HepG2 (cell line): ENCODE results near the gene PRKCD. TPM values are rescaled to one million over a fixed set of nuclear protein-coding genes. Genes with fewer than 3 reads are reported as not detected.

Experiments
- ATAC-seq: fragments of 200-7000 bp; cut with Tn5 transposase; 3 replicates; pipeline ENCODE4 v1.9.1; 2020; ENCODE audit warnings: mild to moderate bottlenecking, moderate library complexity
- BruUV-seq: library from RNA; stranded (reverse); fragments of 400-500 nt; replicated peaks from 2 replicates; lab custom pipeline; 2021; lab: Mats Ljungman, UMichigan
- CTCF ChIA-PET: fragments of 300-600 bp; formaldehyde crosslinking; extraction: SDS; loops from one replicate; lab custom pipeline; 2021; ENCODE audit warnings: low total read pairs, inconsistent platforms, low intra/inter-chr PET ratio; lab: Yijun Ruan, JAX
- POLR2A ChIA-PET: fragments of 350-600 bp; sonication (Branson Sonifier 250); formaldehyde crosslinking; loops from one replicate; lab custom pipeline; 2020; ENCODE audit warnings: antibody characterized with exemption, inconsistent platforms; lab: Yijun Ruan, JAX
- DNase-seq: peaks from one replicate; pipeline ENCODE4 v3.0.0-alpha.2; 2015; ENCODE audit warnings: low spot score
- FAIRE-seq: peaks from 3 replicates; lab custom pipeline; 2011; peaks lifted over from hg19 to GRCh38; lab: Jason Lieb, UNC
- H2AFZ ChIP-seq: one replicate; pipeline ENCODE4 v1.6.1; 2011; ENCODE audit warnings: low read length, inconsistent platforms
- H3K27ac ChIP-seq: fragments of 300-600 bp; 3 replicates; pipeline ENCODE4 v1.8.0; 2011; ENCODE audit warnings: mixed run types, mild to moderate bottlenecking, mixed read lengths, low read length, inconsistent platforms; ENCODE audit not compliant: insufficient read depth; ENCODE audit errors: extremely low read length
- H3K27me3 ChIP-seq, 2 experiments: fragments of 200-600 bp in 1 of 2; 2 replicates in 1 of 2; 3 replicates in 1 of 2; pipeline versions ENCODE4 v1.6.0 to v1.8.0; 2011; ENCODE audit warnings: low read length in 2 of 2, mild to moderate bottlenecking in 2 of 2, moderate library complexity in 2 of 2, inconsistent platforms in 1 of 2; ENCODE audit not compliant: insufficient read depth in 2 of 2, control insufficient read depth in 1 of 2
- H3K36me3 ChIP-seq, 2 experiments: fragments of 200-600 bp in 1 of 2; replicated peaks in 1 of 2; 2 replicates in 1 of 2; 3 replicates in 1 of 2; pipeline versions ENCODE4 v1.5.1 to v1.8.0; 2011; ENCODE audit warnings: low read length in 2 of 2, inconsistent platforms in 1 of 2; ENCODE audit not compliant: insufficient read depth in 2 of 2, control insufficient read depth in 1 of 2
- H3K4me1 ChIP-seq: 2 replicates; pipeline ENCODE4 v1.5.1; 2012; ENCODE audit warnings: low read length, inconsistent platforms; ENCODE audit not compliant: insufficient read depth
- H3K4me2 ChIP-seq: 2 replicates; pipeline ENCODE4 v1.6.0; 2011; ENCODE audit warnings: low read depth, low read length, inconsistent platforms
- H3K4me3 ChIP-seq, 3 experiments: fragments of 200-600 bp in 1 of 3; sonication (generic), shearing (Covaris generic) in 1 of 3; replicated peaks in 1 of 3; 2 replicates each; pipeline ENCODE4 v1.5.1; 2011 to 2016; ENCODE audit warnings: low read length in 3 of 3, inconsistent platforms in 2 of 3, low read depth in 2 of 3, mild to moderate bottlenecking in 2 of 3, control low read depth in 1 of 3, mixed read lengths in 1 of 3; ENCODE audit not compliant: insufficient read depth in 1 of 3
- H3K79me2 ChIP-seq: one replicate; pipeline ENCODE4 v1.6.1; 2011; ENCODE audit warnings: low read length, inconsistent platforms; ENCODE audit not compliant: insufficient read depth
- H3K9ac ChIP-seq: 2 replicates; pipeline ENCODE4 v1.6.0; 2011; ENCODE audit warnings: mild to moderate bottlenecking, low read depth, low read length, inconsistent platforms; ENCODE audit not compliant: insufficient read depth
- H3K9me3 ChIP-seq: 2 replicates; pipeline ENCODE4 v1.5.1; 2012; ENCODE audit warnings: mild to moderate bottlenecking, low read length
- H4K20me1 ChIP-seq: 2 replicates; pipeline ENCODE4 v1.6.0; 2011; ENCODE audit warnings: inconsistent platforms, mild to moderate bottlenecking, low read length, moderate library complexity; ENCODE audit not compliant: insufficient read depth
- MLX ChIP-seq: IDR thresholded peaks from 2 replicates; pipeline ENCODE4 v1.6.1; 2016
- MNT ChIP-seq: fragments of 450-650 bp; IDR thresholded peaks from 2 replicates; pipeline ENCODE4 v1.6.1; 2016
- NR2F1 ChIP-seq, 2 experiments: fragments of 450-650 bp in 1 of 2; formaldehyde crosslinking in 1 of 2; IDR thresholded peaks; 2 replicates each; pipeline versions ENCODE4 v1.5.0 to v1.6.1; 2016 to 2020; ENCODE audit warnings: mild to moderate bottlenecking in 1 of 2, missing compliant biosample characterization in 1 of 2, missing genetic modification reagents in 1 of 2, moderate library complexity in 1 of 2
- TCF7 ChIP-seq: sonication (generic); IDR thresholded peaks from 2 replicates; pipeline ENCODE4 v1.6.1; 2016; ENCODE audit warnings: antibody characterized with exemption, low read depth
- ZBED4 ChIP-seq: sonication (generic); formaldehyde crosslinking; IDR thresholded peaks from 2 replicates; pipeline ENCODE4 v1.4.0; 2020; ENCODE audit warnings: missing genetic modification reagents, borderline replicate concordance
- ZNF280B ChIP-seq: sonication (generic); formaldehyde crosslinking; IDR thresholded peaks from 2 replicates; pipeline ENCODE4 v1.5.0; 2020; ENCODE audit warnings: missing genetic modification reagents, mild to moderate bottlenecking, borderline replicate concordance
- ZNF501 ChIP-seq: sonication (generic); formaldehyde crosslinking; IDR thresholded peaks from 2 replicates; pipeline ENCODE4 v1.5.1; 2020; ENCODE audit warnings: mild to moderate bottlenecking, moderate library complexity, missing genetic modification reagents
- ZNF580 ChIP-seq: IDR thresholded peaks from 2 replicates; pipeline ENCODE4 v1.6.1; 2016; ENCODE audit warnings: low read depth, borderline replicate concordance
- ZNF740 ChIP-seq: sonication (generic); formaldehyde crosslinking; IDR thresholded peaks from 2 replicates; pipeline ENCODE4 v1.4.0; 2020; ENCODE audit warnings: missing genetic modification reagents
- ZNF792 ChIP-seq: IDR thresholded peaks from 2 replicates; pipeline ENCODE4 v1.6.1; 2016
- WGBS: methylation state at CpG from one replicate; pipeline ENCODE4 v1.1.6; 2017; ENCODE audit warnings: low lambda C conversion rate; 5-methylcytosine and 5-hydroxymethylcytosine counted together
- in situ Hi-C: cut with HindIII; loops from 2 replicates; pipeline ENCODE4 v1.10.0; 2017; ENCODE audit warnings: low pct_unique_long_range_greater_than_20kb; ENCODE audit not compliant: extremely low pct_ligation_motif_present
- intact Hi-C: fragments of 100-400 bp; cut with micrococcal nuclease; formaldehyde crosslinking; loops from one replicate; pipeline ENCODE4 v1.10.0; 2022; ENCODE audit not compliant: unreplicated experiment
- polyA plus RNA-seq, 8 experiments: library from polyadenylated mRNA; depleted of rRNA in 3 of 8; stranded (reverse) in 7 of 8; unstranded in 1 of 8; fragments of >200 nt; fragmentation: Illumina TruSeq in 4 of 8; extraction: Trizol in 4 of 8; gene quantifications; 2 replicates each; pipeline versions ENCODE4 v1.2.1 to v1.2.3, GENCODE V29; 2011 to 2016; ENCODE audit warnings: low read depth in 4 of 8, missing spikeins in 1 of 8, mixed read lengths in 1 of 8; ENCODE audit not compliant: insufficient read depth in 1 of 8
- total RNA-seq, 5 experiments: library from RNA; depleted of rRNA; stranded (reverse); fragments of >200 nt; fragmentation: Illumina TruSeq; extraction: Trizol; gene quantifications; 2 replicates each; pipeline ENCODE4 v1.2.3, GENCODE V29; 2016; ENCODE audit warnings: low read depth in 1 of 5

The PRKCD gene
- total and polyA plus RNA-seq, 2 of the 13 experiments (the other 11 are each of a cell fraction or from before 2014, with no cell fraction given), result 1.6 to 40.7 TPM

- TF ChIP-seq ZNF280B (CRISPR knock-in tag), result no peak
Measured at GRCh38 chr3:53122933-53123305, 38.1 kb upstream of the PRKCD start (continued).

GRCh38 chr3:53123510-53123909 lies 37.5 kb upstream of the PRKCD start:
- H3K4me1 ChIP-seq, result peaks cover 2% of the 10 kb centered on the region
- no peak overlapping the region for H3K4me2 ChIP-seq
- TF ChIP-seq ZNF501 (CRISPR knock-in tag) (no peak), ZNF792 (CRISPR knock-in tag) (no peak), NR2F1 (CRISPR knock-in tag; IDR thresholded peaks at IDR 0.05) (no peak), TCF7 (no peak), MLX (no peak), ZNF740 (CRISPR knock-in tag) (no peak), ZBED4 (CRISPR knock-in tag) (no peak), MNT (no peak), ZNF580 (CRISPR knock-in tag) (no peak)
- CTCF ChIA-PET, result no interaction called here
- H3K27ac ChIP-seq, result no peak overlapping the region
- ATAC-seq, result no peak
- in situ Hi-C loops (no loop called here), intact Hi-C loops (no loop called here)
- H3K4me3 ChIP-seq, result no peak overlapping the region
- no peaks in the 10 kb centered on the region for H3K9me3 ChIP-seq
- H3K36me3 ChIP-seq, result peaks cover 25 to 58% of the 10 kb centered on the region in 2 experiments
- POLR2A ChIA-PET, result interaction anchor here (1.1 kb wide), 1 partner anchor 46 kb away, joined by 3 read pairs; no protein-coding TSS in a partner anchor
- 95% methylated on average over 8 of the region's 8 CpGs for WGBS
- no peaks in the 10 kb centered on the region for H3K27me3 ChIP-seq
- no peak overlapping the region for H2AFZ ChIP-seq
- FAIRE-seq, result no peak
- no peak for DNase-seq
- BruUV-seq, result no TSS peak
- no peaks in the 10 kb centered on the region for H4K20me1 ChIP-seq
- peaks cover 2% of the 10 kb centered on the region for H3K79me2 ChIP-seq
- no peak overlapping the region for H3K9ac ChIP-seq
